HG02763 (cell line): ENCODE data around the gene TNKS1BP1.

Source experiments
- ATAC-seq: cut with Tn5 transposase; IDR thresholded peaks from one replicate; pipeline ENCODE4 v1.9.1; 2021; ENCODE audit warnings: mild to moderate bottlenecking, moderate library complexity; ENCODE audit not compliant: unreplicated experiment

Gene TNKS1BP1

DNA sequence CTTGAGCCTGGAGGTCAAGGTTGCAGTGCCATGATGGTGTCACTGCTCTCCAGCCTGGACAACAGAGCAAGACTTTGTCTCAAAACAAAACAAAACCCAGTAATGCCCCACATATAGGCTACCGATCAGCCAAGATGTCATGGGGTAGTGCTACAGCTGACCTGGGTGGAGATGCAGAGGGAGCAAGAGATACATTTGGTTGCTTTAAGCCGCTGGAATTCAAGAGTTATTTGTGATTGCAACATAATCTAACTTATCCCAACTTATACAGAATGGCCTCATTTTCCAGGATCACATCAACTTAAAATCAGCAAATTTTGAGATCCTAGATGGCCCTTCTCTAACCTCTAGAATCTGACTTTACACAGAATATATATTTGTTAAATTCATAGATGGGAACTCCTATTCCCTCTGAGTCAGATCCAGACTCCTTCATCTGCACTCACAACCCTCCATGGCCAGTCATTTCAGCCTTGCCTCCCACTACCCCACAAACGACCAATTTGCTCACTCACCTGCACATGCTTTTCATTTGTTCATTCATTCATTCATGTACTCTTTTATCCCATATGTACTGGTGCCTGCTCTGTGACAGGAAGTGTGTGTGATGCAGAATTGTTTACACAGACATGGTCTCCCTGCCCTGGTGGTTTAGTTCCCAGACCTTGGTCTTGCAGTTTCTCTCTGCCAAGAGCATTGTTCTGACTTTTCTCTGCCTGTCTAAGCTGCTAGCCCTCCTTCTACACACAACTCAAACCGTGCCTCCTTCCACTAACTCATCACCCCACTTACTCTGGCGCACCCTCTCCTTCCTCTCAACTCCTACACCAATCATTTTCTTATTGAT, 63.6 kb downstream of the TNKS1BP1 start:
- no peak for ATAC-seq

DNA sequence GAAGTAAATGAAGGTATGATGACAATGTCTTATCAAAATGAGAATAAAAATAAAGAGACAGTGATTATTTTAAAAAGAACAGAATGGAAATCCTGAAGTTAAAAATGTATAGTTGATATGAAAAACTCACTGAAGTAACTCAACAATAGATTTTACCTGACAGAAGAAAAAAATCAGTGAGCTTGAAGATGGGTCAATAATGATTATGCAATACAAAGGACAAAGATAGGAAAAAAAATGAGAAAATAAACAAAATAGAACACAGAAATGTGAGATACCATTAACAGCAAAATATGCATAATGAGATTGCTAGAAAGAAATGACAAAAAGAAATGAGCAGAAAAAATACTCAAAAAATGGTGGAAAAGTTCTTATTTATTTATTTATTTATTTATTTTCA, 68.6 kb downstream of the TNKS1BP1 start:
- ATAC-seq = no peak

DNA sequence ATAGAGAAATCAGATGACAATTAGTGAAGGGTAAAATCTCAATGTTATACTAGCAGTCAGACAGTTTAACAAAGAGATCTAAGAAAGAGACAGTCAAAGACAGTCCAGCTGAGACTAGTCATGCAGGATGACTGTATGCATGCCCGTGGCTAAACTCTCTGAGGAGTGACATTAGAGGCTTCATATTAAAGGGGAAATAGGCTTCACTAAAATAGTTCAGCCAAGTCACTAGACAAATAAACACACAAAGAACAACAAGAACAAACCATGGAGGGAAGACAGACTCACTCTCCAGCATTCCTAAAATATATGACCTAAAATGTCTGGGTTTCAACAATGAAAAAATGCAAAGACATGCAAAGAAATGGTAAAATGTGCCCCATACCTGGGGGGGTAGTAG, 69.1 kb downstream of the TNKS1BP1 start:
- no peak for ATAC-seq

DNA sequence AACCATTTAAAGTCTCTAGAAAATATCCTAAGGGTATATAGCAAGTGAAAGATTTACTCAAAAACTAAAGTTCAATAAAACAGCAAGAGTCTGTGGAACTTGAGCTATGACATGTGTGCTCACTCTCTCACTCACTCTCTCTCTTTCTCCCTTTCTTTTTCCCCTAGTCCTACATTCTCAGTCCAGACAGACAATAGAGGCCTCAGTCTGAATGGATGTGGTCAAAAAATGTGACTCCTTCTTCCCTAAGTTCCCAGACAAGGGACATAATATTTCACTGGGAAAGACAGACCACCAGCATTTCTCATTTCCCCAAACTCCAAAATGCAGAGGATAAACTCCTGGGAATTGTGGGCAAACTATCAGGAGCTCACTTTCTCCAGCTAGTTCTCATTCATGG, 70.1 kb downstream of the TNKS1BP1 start:
- no peak for ATAC-seq

DNA sequence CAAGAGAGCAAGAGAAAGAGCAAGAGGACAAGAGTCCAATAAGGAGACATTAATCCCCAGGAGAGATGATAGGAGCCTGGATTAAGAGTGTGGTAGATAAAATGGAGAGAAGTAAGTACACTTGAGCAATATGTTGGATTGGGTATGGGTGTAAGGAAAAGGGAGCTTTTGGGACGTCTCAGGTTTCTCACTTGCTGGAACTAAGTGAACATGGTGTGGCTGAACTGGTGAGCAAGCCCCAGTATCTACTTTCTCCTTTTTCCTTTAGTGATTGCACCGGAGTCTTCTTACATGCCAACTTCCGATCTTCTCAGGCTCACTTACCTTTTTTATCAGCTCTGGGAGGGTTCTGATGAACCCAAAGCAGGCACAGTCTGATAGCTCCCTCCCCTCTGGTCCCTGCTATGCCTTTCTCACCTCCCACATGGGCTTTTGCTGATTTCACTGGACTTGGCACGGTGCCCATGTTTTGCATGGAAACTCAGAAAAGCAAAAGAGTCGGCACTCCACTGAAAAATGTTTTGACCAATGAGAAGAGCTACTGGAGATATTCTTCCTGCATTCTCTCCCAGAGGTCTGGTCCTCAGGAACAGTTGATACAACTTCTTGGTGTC, 73.2 kb downstream of the TNKS1BP1 start:
- ATAC-seq = no peak

DNA sequence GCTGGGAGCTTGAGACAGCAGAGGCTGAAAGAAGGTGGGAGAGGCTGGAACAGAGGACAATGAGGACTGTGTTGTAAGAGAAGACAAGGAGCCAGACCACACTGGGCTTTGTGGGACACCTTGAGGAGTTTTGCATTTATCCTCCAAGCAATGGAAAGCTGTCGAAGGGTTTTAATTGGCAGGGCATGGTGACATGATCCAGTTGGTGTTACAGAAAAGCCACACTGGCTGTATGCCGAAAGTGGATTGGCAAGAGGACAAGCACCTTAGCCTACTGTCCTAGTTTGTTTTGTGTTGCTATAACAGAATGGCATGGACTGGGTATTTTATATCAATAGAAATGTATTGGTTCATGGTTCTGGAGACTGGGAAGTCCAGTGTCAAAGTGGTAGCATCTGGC, 73.7 kb downstream of the TNKS1BP1 start:
- no peak for ATAC-seq
